Amniotic epithelial cell (primary cell): ENCODE results near the gene ANKRD24.
"Not testable (repeated sequence)": the region's sequence is repeated elsewhere in the genome, so short reads cannot be mapped to it uniquely, and the experiment has no call there.

Experiments
- DNase-seq: peaks from one replicate; pipeline ENCODE4 v3.0.0-alpha.2; 2010; ENCODE audit warnings: low read depth

Gene ANKRD24

DNA sequence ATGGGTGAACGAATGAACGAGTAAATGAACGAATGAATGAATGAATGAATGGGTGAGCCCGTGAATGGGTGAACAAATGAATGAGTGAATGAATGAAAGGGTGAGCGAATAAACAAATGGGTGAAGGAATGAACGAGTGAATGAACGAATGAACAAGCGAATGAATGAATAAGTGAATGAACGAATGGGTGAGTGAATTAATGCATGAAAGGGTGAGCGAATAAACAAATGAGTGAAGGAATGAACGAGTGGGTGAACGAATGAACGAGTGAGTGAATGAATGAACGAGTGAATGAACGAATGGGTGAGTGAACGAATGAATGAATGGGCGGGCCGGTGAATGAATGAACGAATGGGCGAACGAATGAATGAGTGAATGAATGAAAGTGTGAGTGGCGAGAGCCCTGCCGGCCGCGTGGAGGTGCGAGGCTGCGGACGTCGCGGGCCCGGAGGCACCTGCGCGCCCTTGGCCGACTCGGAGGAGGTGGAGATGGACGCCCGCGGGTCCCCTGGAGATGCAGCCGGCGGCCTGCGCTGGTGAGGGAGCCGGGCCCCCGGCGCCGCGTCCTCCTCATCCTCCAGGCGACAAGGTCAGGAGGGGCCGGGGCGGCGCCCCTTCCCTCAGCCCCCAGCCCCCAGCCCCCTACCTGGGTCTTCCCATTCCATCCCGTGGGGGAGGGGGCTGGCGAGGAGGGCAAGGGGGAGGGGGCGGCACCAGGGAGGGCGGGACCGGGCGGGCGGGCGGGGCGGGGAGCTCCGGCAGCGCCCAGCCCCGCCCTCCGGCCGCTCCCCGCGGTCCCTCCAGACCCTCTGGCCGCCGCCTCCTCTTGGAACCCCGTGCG is 15.4 kb downstream of the ANKRD24 start:
- peak; percentile 28 for DNase-seq

DNA sequence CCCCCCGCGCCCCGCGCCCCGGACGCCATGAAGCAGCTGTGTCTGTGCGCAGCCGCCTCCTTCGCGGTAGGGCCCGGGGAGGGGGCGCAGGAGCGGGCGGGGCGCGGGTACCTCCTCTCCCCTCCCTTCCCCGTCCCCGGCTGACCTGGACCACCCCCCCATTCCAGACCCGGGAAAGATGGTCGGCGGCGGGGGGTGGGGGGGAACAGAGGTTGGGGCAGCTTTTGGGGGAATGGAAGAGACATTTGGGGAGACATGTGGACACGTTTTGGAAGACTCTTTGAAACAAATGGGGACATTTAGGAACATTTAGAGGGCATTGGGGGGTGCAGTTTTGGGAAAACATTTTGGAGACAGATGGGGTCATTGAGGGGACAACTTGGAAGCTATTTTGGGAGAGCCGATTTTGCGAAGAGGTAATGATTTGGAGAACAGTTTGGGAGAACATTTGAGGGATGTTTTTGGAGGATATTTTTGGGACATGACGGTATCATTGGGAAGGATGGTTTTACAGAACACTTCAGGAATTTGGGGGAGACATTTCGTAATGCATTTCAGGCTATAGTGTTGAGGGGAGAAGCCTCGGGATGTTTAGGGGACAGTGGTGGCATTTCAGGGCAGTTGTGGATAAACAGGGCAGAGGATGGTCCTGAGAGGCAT is 16.1 kb downstream of the ANKRD24 start:
- no peak for DNase-seq

DNA sequence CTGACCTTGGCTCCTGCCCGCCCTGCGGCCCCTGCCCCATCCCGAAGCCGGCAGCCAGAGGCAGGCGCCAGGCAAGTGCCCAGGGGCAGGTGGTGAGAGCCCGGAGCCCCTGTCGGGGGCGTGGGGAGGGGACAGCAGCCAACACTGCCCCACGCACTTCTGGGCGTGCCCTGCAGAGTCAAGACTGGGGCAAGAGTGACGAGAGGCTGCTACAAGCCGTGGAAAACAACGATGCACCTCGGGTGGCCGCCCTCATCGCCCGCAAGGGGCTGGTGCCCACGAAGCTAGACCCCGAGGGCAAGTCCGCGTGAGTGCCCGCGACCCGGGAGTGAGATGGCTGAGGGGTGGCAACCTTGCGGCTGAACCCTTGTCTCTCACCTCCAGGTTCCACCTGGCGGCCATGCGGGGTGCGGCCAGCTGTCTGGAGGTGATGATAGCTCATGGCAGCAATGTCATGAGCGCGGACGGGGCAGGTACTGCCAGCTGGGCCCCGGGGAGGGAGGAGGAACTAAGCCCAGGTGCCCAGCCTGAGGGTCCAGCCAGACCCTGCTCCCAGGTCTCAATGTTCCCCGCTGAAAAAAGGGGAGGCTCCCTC is 17.3 kb downstream of the ANKRD24 start:
- DNase-seq = no peak

DNA sequence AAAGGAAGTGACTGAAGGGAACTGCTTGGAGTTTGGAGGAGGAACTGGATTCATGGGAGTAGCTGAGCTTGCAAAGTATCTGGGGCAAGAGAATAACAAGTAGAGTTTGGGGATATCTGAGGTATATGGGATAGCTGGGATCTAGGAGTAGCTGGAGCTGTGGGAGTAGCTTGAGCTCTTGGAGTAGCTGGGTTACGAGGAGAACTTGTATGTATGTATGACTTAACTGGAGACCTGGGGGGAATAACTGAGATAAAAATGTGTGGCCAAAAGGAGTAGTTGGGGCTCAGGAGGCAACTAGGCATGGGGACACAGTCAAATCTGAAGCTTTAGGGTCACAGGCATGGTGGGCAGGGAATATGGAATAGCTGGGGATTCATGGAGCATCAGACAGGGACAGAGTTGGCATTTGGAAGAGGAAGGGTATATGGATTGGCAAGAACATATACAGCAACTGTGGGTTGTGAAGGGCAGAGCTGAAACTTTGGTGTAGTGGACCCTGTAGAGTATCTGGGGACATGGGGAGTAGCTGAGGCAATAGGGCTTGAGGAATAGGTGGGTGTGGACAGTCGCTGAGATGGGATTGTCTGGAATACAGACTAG is 18.6 kb downstream of the ANKRD24 start:
- DNase-seq = no peak

DNA sequence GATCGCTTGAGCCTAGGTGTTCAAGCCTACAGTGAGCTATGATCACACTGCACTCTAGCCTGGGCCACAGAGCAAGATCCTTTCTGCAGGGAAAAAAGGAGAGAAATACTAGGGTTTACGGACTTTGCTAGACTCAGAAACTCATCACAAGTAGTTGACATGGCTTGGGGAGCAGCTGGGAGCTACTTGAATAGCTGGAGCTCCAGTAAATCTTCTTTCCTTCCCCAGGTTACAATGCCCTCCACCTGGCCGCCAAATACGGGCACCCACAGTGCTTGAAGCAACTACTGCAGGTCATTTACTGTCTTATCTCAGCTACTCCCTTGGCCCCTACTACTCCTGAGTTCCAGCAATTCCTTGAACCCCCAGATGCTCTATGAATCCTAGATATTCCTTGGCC is 19.3 kb downstream of the ANKRD24 start:
- DNase-seq = no peak

DNA sequence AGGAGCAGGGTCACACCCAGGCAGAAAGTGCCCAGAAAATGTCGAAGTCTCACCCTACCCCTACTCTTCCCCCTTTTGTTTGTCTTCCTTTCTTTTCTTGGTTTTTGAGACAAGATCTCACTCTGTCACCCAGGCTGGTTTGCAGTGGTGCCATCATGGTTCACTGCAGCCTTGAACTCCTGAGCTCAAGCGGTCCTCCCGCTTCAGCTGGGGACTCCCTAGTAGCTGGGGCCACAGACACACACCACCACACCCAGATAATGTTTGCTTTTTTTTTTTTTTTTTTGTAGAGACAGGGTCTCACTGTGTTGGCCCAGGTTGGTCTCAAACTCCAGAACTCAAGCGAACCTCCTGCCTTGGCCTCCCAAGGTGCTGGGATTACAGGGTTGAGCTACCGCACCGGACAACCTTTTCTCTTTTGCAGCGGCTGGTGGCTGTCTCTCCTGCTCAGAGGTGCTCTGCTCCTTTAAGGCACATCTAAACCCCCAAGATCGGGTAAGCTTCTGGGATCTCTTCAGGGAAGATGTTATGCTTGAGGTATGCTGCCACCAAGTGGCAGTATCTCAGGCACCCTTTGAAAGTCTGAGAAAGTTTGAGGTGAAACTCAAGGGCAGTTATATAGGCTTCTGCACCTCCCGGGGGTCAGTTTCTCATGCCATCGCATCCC is 24.5 kb downstream of the ANKRD24 start:
- peak; percentile 40 for DNase-seq

DNA sequence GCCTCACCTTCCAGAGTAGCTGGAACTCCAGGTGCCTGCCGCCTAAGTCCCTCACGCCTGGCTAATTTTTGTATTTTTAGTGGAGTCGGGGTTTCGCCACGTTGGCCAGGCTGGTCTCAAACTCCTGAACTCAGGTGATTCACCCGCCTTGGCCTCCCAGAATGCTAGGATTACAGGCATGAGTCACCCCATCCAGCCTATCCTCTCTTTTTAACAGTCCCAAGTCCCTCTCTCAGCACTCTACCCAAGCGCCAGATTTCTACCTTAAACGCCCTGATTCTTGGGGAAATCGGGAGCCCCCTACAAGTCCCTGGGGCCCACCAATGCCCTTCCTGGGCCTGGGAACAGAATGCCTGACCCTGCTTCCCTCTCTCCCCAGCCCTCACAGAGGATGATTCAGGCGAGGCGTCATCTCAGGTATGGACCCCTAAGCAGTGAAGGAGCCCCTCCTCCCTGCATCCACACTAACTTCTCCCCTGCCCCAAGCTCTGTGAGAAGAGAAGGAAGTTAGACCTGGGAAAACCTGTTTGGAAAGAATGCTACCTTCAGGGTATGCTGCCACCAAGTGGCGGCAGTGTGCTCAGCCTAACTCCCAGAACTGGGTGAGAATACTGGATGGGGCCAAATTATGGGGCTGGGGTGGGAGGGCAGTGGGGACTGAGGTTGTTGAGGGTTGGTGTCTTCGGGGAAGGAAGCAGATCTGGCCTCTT is 26.1 kb downstream of the ANKRD24 start:
- DNase-seq = peak; percentile 39

DNA sequence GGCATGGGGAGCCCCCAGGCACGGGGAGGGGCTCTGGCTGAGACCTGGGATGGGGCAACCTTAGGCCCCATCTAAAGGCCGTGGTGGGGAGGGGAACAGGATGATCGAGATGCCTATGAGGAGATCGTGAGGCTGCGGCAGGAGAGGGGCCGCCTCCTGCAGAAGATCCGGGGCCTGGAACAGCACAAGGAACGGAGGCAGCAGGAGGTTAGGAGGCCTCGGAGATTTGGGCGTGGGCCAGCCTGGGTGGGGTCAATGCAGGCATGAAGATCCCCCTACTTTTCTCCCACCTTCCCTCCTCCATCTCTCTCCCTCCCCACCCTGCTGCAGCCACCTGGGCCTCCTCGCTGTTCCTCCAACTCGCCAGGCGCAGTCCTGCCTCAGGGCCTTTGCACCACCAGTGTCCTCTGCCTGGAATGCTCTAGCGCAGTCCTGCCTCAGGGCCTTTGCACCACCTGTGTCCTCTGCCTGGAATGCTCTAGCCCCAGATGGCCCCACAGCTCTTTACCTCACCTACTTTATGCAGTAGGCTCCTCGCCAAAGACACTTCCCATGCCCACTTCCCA is 27.8 kb downstream of the ANKRD24 start:
- no peak for DNase-seq

DNA sequence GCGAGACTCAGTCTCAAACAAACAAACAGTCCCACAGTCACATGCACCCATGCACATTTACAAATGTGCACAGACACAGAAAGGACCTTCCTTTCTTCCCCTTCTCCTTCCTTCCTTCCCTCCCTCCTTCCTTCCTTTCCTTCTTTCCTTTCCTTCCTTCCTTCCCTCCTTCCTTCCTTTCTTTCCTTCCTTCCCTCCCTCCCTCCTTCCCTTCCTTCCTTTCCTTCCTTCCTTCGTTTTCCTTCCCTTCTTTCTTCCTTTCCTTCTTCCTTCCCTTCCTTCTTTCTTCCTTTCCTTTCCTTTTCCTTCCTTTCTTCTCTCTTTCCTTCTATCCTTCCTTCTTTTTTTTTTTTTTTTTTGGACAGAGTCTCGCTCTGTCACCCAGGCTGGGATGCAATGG is 30.6 kb downstream of the ANKRD24 start:
- DNase-seq = no peak

DNA sequence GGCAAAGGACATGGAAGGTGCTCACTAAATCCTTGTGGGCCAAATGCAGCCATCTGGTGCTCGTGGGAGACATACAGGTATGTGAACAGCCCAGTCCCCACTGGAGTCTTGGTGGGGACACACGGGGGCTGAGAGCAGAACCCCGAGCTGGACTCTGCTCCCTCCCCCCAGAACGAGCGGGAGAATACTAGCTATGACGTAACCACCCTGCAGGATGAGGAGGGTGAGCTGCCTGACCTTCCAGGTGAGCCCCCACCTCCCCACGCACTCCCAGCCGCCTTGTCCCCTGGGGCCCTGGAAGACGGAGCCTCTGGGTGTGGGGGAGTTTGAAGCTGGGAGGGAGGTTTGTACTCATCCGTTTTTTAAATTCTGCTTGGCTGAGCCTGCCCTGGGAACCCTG is 33.3 kb downstream of the ANKRD24 start:
- DNase-seq = no peak

DNA sequence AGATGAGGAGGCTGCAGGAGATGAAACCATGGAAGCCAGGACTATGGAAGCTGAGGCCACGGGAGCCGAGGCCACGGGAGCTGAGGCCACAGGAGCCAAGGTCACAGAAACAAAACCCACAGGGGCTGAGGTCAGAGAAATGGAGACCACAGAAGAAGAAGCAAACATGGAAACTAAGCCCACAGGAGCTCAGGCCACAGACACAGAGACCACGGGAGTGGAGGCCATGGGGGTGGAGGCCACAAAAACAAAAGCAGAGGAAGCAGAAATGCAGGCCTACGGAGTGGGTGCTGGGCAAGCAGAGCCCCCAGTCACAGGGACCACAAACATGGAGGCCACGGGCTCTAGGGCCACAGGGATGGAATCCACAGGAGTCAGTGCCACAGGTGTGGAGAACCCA is 34.4 kb downstream of the ANKRD24 start:
- DNase-seq = no peak

DNA sequence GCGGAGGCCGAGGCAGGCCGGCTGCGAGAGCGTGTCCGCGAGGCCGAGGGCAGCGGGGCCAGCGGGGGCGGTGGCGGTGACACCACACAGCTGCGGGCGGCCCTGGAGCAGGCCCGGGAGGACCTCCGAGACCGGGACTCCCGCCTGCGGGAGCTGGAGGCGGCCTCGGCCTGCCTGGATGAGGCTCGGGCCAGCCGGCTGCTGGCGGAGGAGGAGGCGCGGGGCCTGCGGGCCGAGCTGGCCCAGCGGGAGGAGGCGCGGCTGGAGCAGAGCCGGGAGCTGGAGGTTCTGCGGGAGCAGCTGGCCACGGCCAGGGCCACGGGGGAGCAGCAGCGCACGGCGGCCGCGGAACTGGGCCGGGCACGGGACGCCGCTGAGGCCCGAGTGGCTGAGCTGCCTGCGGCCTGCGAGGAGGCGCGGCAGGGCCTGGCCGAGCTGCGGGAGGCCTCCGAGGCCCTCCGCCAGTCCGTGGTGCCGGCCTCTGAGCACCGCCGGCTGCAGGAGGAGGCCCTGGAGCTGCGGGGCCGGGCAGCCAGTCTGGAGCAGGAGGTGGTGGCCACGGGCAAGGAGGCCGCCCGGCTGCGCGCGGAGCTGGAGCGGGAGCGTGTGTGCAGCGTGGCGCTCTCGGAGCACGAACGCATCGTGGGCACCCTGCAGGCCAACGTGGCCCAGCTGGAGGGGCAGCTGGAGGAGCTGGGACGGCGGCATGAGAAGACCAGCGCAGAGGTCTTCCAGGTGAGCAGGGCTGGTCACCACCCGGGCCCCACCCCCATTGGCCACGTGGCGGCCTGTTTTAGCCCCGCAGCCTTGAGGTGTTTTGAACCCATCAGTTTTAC is 35.2 kb downstream of the ANKRD24 start:
- DNase-seq = no peak

DNA sequence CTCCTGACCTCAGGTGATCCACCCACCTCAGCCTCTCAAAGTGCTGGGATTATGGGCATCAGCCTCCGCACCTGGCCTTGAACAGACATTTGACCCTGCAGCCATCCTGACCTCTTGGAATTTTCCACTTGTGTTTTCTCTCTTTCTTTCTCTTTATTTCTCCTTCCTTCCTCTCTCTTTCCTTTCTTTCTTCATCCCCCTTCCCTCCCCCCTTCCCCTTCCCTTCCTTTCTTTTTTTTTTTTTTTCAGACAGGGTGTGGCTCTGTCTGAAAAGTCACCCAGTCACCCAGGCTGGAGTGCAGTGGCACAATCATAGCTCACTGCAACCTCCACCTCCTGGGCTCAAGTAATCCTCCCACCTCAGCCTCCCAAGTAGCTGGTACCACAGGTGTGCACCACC is 36.0 kb downstream of the ANKRD24 start:
- DNase-seq = not testable (repeated sequence)

DNA sequence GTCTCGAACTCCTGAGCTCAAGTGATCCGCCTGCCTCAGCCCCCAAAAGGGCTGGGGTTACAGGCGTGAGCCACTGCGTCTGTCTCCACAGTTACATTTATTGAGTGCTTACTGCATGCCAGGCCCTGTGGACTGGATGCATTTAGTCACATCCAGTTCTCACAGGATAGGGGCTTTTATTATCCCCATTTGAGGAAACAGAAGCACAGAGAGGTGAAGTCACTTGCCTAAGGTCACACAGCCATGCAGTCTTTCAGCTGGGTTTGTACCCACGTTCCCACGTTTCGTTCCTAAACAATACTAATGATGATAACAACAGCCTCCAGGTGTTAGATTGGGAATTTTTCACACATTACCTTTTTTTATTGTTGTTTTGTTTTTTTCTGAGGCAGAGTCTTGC is 37.7 kb downstream of the ANKRD24 start:
- DNase-seq = no peak

DNA sequence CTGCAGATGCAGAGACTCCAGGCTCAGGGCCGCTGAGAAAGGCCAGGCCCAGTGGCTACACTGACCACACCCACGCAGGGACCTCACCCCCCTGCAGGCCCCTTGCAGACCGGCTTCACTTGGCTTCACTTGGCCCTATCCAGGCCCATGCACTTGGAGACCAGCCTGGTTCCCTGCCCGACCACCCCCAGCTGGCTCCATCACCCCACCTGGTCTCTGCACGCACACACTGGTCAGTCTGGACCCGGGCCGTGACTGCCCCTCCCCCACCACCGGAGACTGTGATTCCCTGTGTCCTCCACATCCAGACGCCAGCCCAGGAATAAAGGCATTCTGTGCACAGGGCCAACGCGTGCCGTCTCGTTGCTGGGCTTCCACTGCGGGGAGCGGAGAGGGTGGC is 42.0 kb downstream of the ANKRD24 start:
- no peak for DNase-seq

DNA sequence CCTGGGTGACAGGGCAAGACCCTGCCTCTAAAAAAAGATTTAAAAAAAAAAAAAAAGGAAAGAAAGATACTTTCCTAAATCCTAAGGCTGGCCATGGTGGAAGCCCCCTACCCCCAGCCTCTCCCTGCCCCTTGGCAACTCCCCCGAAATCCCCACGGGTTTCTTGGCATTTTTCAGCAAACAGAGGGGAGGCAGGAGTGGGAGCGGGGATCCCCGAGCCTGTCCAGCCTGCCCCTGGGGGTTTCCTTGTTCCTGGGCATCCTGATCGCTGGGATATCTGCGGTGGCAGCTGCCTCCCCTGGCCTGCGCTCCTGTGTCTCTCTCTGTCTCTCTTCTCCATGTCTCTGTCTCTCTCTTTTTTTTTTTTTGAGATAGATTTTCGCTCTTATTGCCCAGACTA is 43.4 kb downstream of the ANKRD24 start:
- no peak for DNase-seq

DNA sequence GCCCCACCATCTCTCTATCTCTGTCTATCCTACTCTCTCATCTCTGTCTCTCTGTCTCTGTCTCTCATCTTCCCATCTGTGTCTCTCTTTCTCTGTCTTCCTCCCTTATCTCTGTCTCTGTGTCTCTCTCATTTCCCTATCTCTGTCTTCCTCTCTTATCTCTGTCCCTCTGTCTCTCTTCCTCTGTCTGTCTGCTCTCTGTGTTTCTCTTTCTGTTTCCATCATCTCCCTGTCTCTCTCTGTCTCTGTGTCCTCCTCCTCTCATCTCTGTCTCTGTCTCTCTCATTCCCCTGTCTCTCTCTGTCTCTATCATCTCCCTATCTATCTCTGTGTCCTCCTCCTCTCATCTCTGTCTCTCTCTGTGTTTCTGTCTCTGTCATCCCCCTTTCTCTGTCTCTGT is 45.3 kb downstream of the ANKRD24 start:
- DNase-seq = no peak

DNA sequence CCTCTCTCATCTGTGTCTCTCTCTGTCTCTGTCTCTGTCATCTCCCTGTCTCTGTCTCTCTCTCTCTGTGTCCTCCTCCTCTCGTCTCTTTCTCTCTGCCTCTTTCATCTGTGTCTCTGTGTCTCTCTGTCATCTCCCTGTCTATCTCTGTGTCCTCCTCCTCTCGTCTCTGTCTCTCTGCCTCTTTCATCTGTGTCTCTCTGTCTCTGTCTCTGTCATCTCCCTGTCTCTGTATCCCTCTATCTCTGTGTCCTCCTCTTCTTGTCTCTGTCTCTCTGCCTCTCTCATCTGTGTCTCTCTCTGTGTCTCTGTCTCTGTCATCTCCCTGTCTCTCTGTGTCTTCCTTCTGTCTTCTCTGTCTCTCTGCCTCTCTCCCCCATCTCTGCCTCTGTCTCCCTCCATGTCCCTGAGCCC is 46.3 kb downstream of the ANKRD24 start:
- no peak for DNase-seq

DNA sequence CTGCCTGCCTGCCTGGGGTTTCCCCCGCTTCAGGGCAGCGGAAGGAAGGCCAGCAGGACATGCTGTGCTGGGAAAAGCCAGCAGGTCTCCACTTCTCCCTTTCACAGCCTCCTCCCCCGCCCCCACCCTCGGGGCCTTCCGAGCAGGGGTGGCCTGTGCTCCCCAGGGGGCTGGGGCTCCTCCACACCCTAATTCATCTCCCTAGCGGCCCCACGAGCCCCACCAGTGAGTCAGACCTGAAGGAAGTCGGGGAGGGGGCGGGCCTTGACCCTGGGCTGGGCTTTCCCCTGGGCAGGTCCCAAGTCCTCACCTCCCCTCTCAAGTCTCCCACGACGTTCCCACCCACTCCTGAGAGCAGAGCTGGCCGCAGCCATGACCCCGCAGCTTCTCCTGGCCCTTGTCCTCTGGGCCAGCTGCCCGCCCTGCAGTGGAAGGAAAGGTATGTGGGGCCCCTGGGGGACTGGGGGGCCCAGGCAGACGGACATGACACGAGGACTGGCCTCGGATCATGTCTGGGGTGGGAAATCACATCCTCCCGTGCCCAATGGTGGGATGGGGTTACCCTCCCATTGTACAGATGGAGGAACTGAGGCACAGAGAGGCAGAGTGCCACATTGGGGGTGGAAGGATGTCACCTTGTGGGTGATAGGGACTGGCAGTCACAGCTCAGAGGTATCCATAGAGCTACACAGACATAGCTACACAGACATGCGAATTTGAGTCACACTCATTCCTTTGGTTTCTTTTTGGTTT is 46.9 kb downstream of the ANKRD24 start, which contains the start of gene EBI3:
Gene EBI3 (plus strand): TSS at position 345 of the 753 bp plus-strand sequence. CDS start 28 bp downstream, at position 373.
- peak; percentile 62 for DNase-seq
